Sigmoid colon (tissue), 7 donors: ENCODE results near the gene KRT10. TPM values are rescaled to one million over a fixed set of nuclear protein-coding genes. Genes with fewer than 3 reads are reported as not detected.

ENCODE experiments used
- DNase-seq: peaks from one replicate; pipeline ENCODE4 v3.0.0-alpha.2; 2019
- H3K27ac ChIP-seq, 4 donors: fragments of 200-600 bp; sonication (generic); one replicate each; pipeline ENCODE4 v1.5.1; 2016 to 2019; ENCODE audit warnings: mild to moderate bottlenecking in 1 of 4
- H3K27me3 ChIP-seq, 3 donors: fragments of 200-600 bp; sonication (generic); one replicate each; pipeline ENCODE4 v1.5.1; 2019; ENCODE audit warnings: mild to moderate bottlenecking in 1 of 3
- H3K36me3 ChIP-seq, 4 donors: fragments of 200-600 bp; sonication (generic); one replicate each; pipeline ENCODE4 v1.5.1; 2016 to 2019
- H3K4me1 ChIP-seq, 4 donors: fragments of 200-600 bp; sonication (generic); one replicate each; pipeline ENCODE4 v1.5.1; 2017 to 2019
- H3K4me3 ChIP-seq, 4 donors: fragments of 200-600 bp; sonication (generic); one replicate each; pipeline ENCODE4 v1.5.1; 2017 to 2019; ENCODE audit warnings: mild to moderate bottlenecking in 2 of 4, moderate library complexity in 1 of 4
- H3K9me3 ChIP-seq, 4 donors: fragments of 200-600 bp in 3 of 4; sonication (generic) in 3 of 4; one replicate each; pipeline versions ENCODE4 v1.5.1 to v1.6.1; 2013 to 2019
- EP300 ChIP-seq, 4 donors: sonication (generic); formaldehyde crosslinking; IDR thresholded peaks; one replicate each; pipeline ENCODE4 v1.6.1; 2017; ENCODE audit warnings: antibody characterized with exemption in 4 of 4
- POLR2A ChIP-seq, 2 donors: fragments of 450-650 bp; IDR thresholded peaks; one replicate each; pipeline ENCODE4 v1.6.1; 2016; ENCODE audit warnings: antibody characterized with exemption in 2 of 2, mild to moderate bottlenecking in 2 of 2, moderate library complexity in 2 of 2
- POLR2AphosphoS5 ChIP-seq, 4 donors: sonication (generic); formaldehyde crosslinking; IDR thresholded peaks; one replicate each; pipeline ENCODE4 v1.6.1; 2017; ENCODE audit warnings: antibody characterized with exemption in 4 of 4
- WGBS, 2 donors: extraction: QIAGEN DNeasy Blood & Tissue Kit; methylation state at CpG; one replicate each; pipeline ENCODE4 v1.1.7; 2013; 5-methylcytosine and 5-hydroxymethylcytosine counted together
- intact Hi-C: fragments of 100-400 bp; cut with DNase I; formaldehyde crosslinking; loops from one replicate; pipeline ENCODE4 v1.15.1; 2023
- polyA plus RNA-seq, 3 donors: library from polyadenylated mRNA; stranded (reverse); fragments of 200-250 nt; gene quantifications; one replicate each; pipeline ENCODE4 v1.2.3, GENCODE V29; 2013
- total RNA-seq, 4 donors: library from RNA; depleted of rRNA; stranded (reverse); fragments of >200 nt; gene quantifications; one replicate each; pipeline ENCODE4 v1.1.0, GENCODE V29; 2016
- TF ChIP-seq, protein P1 (sequence below), 4 experiments: fragments of 450-650 bp in 3 of 4; fragments of 200-600 bp in 1 of 4; IDR thresholded peaks; one replicate each; pipeline ENCODE4 v1.5.1; 2016 to 2019; ENCODE audit warnings: antibody characterized with exemption in 4 of 4, mild to moderate bottlenecking in 3 of 4, moderate library complexity in 2 of 4
- donor health status: healthy with polysubstance abuse.
- donor health status: Bipolar disorder and iron deficiency.
- donor health status: healthy.

The KRT10 gene
- total and polyA plus RNA-seq, 7 donors, result 0.83 to 42.0 (median 14.6) TPM

DNA sequence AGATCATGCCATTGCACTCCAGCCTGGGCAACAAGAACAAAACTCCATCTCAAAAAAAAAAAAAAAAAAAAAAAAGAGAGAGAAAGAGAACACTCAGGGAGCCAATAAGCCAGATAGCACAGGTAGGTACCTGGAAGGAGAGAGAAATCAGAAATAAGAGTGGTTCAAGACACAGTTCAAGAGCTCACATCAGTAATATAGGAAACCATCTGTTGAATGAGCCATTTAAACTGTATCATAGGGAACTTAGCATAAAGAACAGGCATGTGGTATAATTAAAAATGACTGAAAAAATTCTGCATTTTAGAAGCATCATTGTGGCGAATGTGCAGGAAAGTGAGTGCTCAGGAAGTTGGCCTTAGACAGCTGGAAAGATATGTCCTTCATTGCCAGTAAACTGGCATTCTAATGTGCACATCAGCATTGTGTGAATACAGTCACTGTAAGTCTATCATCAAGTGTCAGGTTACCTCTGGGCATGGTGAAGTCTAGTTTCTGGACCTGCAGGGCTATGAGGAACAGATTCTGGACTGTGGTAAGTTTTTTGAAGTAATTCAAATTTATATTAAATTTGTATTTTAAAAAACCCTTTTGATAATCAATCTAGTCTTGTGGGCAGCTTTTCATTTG lies 24.2 kb upstream of the KRT10 start:
- WGBS, 2 donors, result 80 to 93% methylated on average over 1 of the region's 1 CpG
- TF ChIP-seq, protein P1, sequence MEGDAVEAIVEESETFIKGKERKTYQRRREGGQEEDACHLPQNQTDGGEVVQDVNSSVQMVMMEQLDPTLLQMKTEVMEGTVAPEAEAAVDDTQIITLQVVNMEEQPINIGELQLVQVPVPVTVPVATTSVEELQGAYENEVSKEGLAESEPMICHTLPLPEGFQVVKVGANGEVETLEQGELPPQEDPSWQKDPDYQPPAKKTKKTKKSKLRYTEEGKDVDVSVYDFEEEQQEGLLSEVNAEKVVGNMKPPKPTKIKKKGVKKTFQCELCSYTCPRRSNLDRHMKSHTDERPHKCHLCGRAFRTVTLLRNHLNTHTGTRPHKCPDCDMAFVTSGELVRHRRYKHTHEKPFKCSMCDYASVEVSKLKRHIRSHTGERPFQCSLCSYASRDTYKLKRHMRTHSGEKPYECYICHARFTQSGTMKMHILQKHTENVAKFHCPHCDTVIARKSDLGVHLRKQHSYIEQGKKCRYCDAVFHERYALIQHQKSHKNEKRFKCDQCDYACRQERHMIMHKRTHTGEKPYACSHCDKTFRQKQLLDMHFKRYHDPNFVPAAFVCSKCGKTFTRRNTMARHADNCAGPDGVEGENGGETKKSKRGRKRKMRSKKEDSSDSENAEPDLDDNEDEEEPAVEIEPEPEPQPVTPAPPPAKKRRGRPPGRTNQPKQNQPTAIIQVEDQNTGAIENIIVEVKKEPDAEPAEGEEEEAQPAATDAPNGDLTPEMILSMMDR (IDR thresholded peaks at IDR 0.05), result no peak
- TF ChIP-seq POLR2A (IDR thresholded peaks at IDR 0.05) (no peak), POLR2AphosphoS5 (IDR thresholded peaks at IDR 0.05) (no peak), EP300 (IDR thresholded peaks at IDR 0.05) (no peak)
- no peak overlapping the region for H3K4me3 ChIP-seq
- H3K9me3 ChIP-seq, result no peaks in the 10 kb centered on the region
- H3K4me1 ChIP-seq, result no peaks in the 10 kb centered on the region
- no peak for DNase-seq
- no peaks in the 10 kb centered on the region for H3K36me3 ChIP-seq
- H3K27ac ChIP-seq, result no peak overlapping the region
- intact Hi-C loops, result no loop called here
- H3K27me3 ChIP-seq, result no peaks in the 10 kb centered on the region

DNA sequence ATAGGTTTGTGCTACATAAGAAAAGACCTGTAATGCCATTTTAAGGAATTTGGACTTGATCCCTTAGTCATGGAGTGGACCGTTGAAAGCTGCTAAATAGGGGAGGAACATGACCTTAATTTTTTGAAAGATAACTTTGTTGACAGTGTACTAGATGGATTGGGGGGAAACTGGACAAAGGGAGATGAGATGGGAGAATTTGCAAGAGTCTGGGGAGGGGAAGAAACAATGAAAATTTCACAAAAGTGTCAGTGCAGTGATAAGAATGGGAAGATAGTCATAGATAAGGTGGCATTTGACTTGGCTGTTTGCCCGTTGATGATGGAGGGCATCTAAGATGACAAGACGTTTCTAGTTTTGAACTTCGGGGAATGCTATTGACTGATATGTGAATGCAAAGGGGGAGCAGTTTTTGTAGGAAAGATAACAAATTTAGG lies 22.3 kb upstream of the KRT10 start:
- Histone ChIP-seq H3K4me3 (no peak overlapping the region), H3K4me1 (no peaks in the 10 kb centered on the region), H3K36me3 (no peaks in the 10 kb centered on the region), H3K9me3 (no peaks in the 10 kb centered on the region), H3K27ac (no peak overlapping the region), H3K27me3 (no peaks in the 10 kb centered on the region)
- TF ChIP-seq POLR2A (IDR thresholded peaks at IDR 0.05) (no peak), POLR2AphosphoS5 (IDR thresholded peaks at IDR 0.05) (no peak), EP300 (IDR thresholded peaks at IDR 0.05) (no peak)
- TF ChIP-seq, protein P1 (IDR thresholded peaks at IDR 0.05), result no peak
- 62 to 81% methylated on average over 4 of the region's 4 CpGs for WGBS, 2 donors
- DNase-seq, result no peak
- intact Hi-C loops, result no loop called here

DNA sequence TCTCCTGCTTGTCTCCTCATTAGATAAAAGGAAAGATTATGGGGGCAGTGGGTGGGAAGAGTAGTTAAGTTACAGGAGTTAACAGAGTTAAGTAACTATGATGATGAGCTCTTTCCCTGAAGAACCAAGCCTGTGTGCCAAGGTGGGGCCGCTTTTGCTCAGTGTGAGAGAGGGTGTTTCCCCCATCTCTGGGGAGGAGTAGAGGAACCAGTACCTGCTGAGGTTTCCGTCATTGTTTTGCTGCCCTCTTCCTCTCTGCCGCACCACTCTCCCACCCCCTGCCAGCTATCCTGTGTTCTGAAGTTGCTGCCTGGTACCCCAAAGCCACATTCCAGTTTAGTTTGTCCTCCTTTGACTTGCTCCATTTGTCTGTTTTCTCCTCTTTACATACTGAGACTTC lies 20.8 kb upstream of the KRT10 start:
- 48 to 61% methylated on average over 3 of the region's 3 CpGs for WGBS, 2 donors
- TF ChIP-seq, protein P1 (IDR thresholded peaks at IDR 0.05), result no peak
- TF ChIP-seq EP300 (IDR thresholded peaks at IDR 0.05) (no peak), POLR2AphosphoS5 (IDR thresholded peaks at IDR 0.05) (no peak)
- Histone ChIP-seq H3K27ac (no peak overlapping the region), H3K36me3 (no peaks in the 10 kb centered on the region), H3K27me3 (no peaks in the 10 kb centered on the region), H3K9me3 (no peaks in the 10 kb centered on the region), H3K4me1 (no peaks in the 10 kb centered on the region), H3K4me3 (no peak overlapping the region)
- no peak for DNase-seq
- intact Hi-C loops, result no loop called here

DNA sequence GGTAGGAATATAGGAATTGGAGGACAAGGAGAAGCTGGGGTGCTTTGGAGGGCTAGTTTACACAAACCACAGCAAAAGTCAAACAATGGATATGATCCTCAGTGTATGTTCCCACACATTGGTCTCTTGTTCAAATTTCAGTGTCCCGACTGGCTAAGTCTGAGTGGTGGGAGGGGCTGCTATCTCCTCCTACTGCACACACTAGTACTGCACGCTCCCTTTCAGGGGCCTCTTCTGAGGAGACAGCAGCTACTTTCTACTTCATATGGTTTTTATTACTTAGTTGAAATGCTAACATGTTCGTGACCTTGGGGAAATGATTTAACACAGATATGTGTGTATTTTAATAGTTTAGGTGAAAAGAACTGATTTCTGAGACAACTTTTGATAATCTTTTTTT lies 18.8 kb upstream of the KRT10 start:
- intact Hi-C loops, result no loop called here
- TF ChIP-seq EP300 (IDR thresholded peaks at IDR 0.05) (no peak), POLR2AphosphoS5 (IDR thresholded peaks at IDR 0.05) (no peak), POLR2A (IDR thresholded peaks at IDR 0.05) (no peak)
- TF ChIP-seq, protein P1 (IDR thresholded peaks at IDR 0.05), result no peak
- 64 to 79% methylated on average over 3 of the region's 3 CpGs for WGBS, 2 donors
- no peak for DNase-seq
- H3K4me1 ChIP-seq, result no peaks in the 10 kb centered on the region
- H3K27me3 ChIP-seq, result no peaks in the 10 kb centered on the region
- no peak overlapping the region for H3K27ac ChIP-seq
- H3K4me3 ChIP-seq, result no peak overlapping the region
- no peaks in the 10 kb centered on the region for H3K9me3 ChIP-seq
- peaks cover 0 to 3% (median 0%) of the 10 kb centered on the region in 4 donors for H3K36me3 ChIP-seq

DNA sequence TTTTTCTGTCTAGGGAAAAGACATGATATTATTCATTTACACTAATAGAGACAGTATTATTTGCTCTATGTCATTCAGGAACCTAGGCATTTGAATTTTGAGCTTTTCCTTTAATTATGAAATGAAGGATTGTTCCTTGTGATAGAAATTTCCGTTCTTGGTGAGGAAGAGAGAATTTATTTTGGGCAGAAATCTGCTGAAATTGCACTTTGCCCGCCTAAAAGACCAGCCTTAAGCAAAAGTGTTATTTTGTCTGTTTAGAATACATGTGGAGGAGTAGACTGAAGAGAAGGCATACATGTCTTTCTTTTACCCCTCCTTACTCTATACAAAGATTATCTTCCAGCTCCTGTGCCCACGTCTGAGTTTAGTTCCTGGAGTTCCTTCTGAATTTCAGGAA lies 16.8 kb upstream of the KRT10 start:
- no peak overlapping the region for H3K27ac ChIP-seq
- intact Hi-C loops, result no loop called here
- H3K9me3 ChIP-seq, result no peaks in the 10 kb centered on the region
- TF ChIP-seq POLR2A (IDR thresholded peaks at IDR 0.05) (no peak), POLR2AphosphoS5 (IDR thresholded peaks at IDR 0.05) (no peak), EP300 (IDR thresholded peaks at IDR 0.05) (no peak)
- TF ChIP-seq, protein P1 (IDR thresholded peaks at IDR 0.05), result no peak
- 73 to 77% methylated on average over 3 of the region's 3 CpGs for WGBS, 2 donors
- peaks cover 0 to 15% (median 6%) of the 10 kb centered on the region in 4 donors for H3K36me3 ChIP-seq
- DNase-seq, result no peak
- no peak overlapping the region for H3K4me3 ChIP-seq
- H3K27me3 ChIP-seq, result no peaks in the 10 kb centered on the region
- no peaks in the 10 kb centered on the region for H3K4me1 ChIP-seq
